Natural killer cell (primary cell): ENCODE results near the gene EEIG2. TPM values are rescaled to one million over a fixed set of nuclear protein-coding genes. Genes with fewer than 3 reads are reported as not detected.

Experiments
- ATAC-seq, 3 donors: fragments of 150-1000 bp in 2 of 3; fragments of 200-7000 bp in 1 of 3; cut with Tn5 transposase; 1 replicate in 1 of 3; 2 replicates in 2 of 3; pipeline ENCODE4 v1.10.0; 2021; ENCODE audit warnings: mild to moderate bottlenecking in 2 of 3, moderate library complexity in 2 of 3
- DNase-seq, 2 donors: peaks; one replicate each; pipeline versions ENCODE4 v3.0.0 to v3.0.0-alpha.2; 2013 to 2021; ENCODE audit warnings: mixed read lengths in 1 of 2
- H3K27ac ChIP-seq: one replicate; pipeline ENCODE4 v1.5.1; 2013; ENCODE audit warnings: mild to moderate bottlenecking, low read length
- H3K27me3 ChIP-seq: one replicate; pipeline ENCODE4 v1.6.1; 2013; ENCODE audit warnings: low read length; ENCODE audit not compliant: control insufficient read depth, insufficient read depth
- H3K36me3 ChIP-seq: one replicate; pipeline ENCODE4 v1.6.1; 2013; ENCODE audit warnings: low read length; ENCODE audit not compliant: control insufficient read depth, insufficient read depth
- H3K4me1 ChIP-seq: one replicate; pipeline ENCODE4 v1.6.1; 2013; ENCODE audit warnings: low read length; ENCODE audit not compliant: control insufficient read depth, insufficient read depth
- H3K4me3 ChIP-seq: one replicate; pipeline ENCODE4 v1.5.1; 2013; ENCODE audit warnings: low read length
- H3K9me3 ChIP-seq: one replicate; pipeline ENCODE4 v1.6.1; 2013; ENCODE audit warnings: low read length; ENCODE audit not compliant: control insufficient read depth, insufficient read depth
- H3K27ac Mint-ChIP-seq, 2 donors: one replicate each; pipeline ENCODE4 v1.8.0; 2022; ENCODE audit warnings: mild to moderate bottlenecking in 2 of 2, mixed read lengths in 2 of 2, moderate library complexity in 1 of 2
- H3K27me3 Mint-ChIP-seq, 2 donors: one replicate each; pipeline ENCODE4 v1.8.0; 2022; ENCODE audit warnings: low read depth in 2 of 2, mixed read lengths in 2 of 2
- H3K36me3 Mint-ChIP-seq: one replicate; pipeline ENCODE4 v1.8.0; 2022; ENCODE audit warnings: mixed read lengths
- H3K4me1 Mint-ChIP-seq, 2 donors: one replicate each; pipeline ENCODE4 v1.8.0; 2022; ENCODE audit warnings: mixed read lengths in 2 of 2
- H3K4me3 Mint-ChIP-seq: one replicate; pipeline ENCODE4 v1.8.0; 2022; ENCODE audit warnings: mild to moderate bottlenecking, moderate library complexity, mixed read lengths
- H3K9me3 Mint-ChIP-seq, 2 donors: one replicate each; pipeline ENCODE4 v1.8.0; 2022; ENCODE audit warnings: mixed read lengths in 2 of 2
- WGBS: methylation state at CpG from one replicate; pipeline ENCODE4 v1.1.7; 2013; ENCODE audit warnings: missing lambda C conversion rate; ENCODE audit not compliant: insufficient coverage; 5-methylcytosine and 5-hydroxymethylcytosine counted together
- intact Hi-C: fragments of 100-400 bp; cut with micrococcal nuclease; formaldehyde crosslinking; loops from one replicate; pipeline ENCODE4 v1.14.2; 2022
- total RNA-seq, 4 donors: library from RNA; stranded (reverse); fragments of 120-200 nt in 1 of 4; gene quantifications; one replicate each; pipeline versions ENCODE4 v1.2.3 to v1.2.4, GENCODE V29; 2013 to 2022
- TF ChIP-seq, protein P1 (sequence below): fragments of 200-600 bp; IDR thresholded peaks from one replicate; pipeline ENCODE4 v1.8.0; 2022; ENCODE audit warnings: antibody characterized with exemption

Gene EEIG2
- total RNA-seq, 3 donors from 2014 or later (not counting 1 experiment from before 2014, with no cell fraction given), result 18.2 to 23.9 (median 20.3) TPM

DNA sequence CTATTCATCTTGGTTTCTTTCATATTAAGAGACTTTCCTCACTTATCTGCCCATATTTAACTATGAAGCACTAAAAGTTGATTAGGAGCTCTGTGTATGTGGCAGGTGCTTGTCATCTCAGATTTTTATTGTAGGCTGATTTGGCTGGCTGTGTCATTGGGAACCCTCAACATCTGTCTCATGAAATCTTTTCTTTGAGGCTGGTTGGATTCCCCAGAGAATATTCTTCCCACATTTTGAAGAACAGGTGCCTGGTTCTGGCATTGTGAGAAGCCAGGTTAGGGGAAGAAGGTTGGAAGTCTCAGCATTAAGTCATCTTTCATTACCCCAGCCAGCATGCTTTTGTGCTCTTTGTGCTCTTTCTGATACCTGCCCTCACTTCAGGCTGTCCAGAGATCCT is 37.1 kb downstream of the EEIG2 start:
- Mint-ChIP-seq H3K4me1 (peaks cover 16 to 21% of the 10 kb centered on the region in 2 donors), H3K4me3 (no peak overlapping the region), H3K36me3 (no peaks in the 10 kb centered on the region), H3K9me3 (no peaks in the 10 kb centered on the region), H3K27ac (peak overlapping the region in 1 of 2 donors; percentile 60), H3K27me3 (no peaks in the 10 kb centered on the region)
- H3K9me3 ChIP-seq, result no peaks in the 10 kb centered on the region
- DNase-seq (no peak), ATAC-seq (no peak)
- H3K4me1 ChIP-seq, result peaks cover 5% of the 10 kb centered on the region
- H3K4me3 ChIP-seq, result no peak overlapping the region
- H3K36me3 ChIP-seq, result peaks cover 14% of the 10 kb centered on the region
- no peaks in the 10 kb centered on the region for H3K27me3 ChIP-seq
- H3K27ac ChIP-seq, result no peak overlapping the region
- TF ChIP-seq, protein P1, sequence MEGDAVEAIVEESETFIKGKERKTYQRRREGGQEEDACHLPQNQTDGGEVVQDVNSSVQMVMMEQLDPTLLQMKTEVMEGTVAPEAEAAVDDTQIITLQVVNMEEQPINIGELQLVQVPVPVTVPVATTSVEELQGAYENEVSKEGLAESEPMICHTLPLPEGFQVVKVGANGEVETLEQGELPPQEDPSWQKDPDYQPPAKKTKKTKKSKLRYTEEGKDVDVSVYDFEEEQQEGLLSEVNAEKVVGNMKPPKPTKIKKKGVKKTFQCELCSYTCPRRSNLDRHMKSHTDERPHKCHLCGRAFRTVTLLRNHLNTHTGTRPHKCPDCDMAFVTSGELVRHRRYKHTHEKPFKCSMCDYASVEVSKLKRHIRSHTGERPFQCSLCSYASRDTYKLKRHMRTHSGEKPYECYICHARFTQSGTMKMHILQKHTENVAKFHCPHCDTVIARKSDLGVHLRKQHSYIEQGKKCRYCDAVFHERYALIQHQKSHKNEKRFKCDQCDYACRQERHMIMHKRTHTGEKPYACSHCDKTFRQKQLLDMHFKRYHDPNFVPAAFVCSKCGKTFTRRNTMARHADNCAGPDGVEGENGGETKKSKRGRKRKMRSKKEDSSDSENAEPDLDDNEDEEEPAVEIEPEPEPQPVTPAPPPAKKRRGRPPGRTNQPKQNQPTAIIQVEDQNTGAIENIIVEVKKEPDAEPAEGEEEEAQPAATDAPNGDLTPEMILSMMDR, result no peak
- intact Hi-C loops, result no loop called here

DNA sequence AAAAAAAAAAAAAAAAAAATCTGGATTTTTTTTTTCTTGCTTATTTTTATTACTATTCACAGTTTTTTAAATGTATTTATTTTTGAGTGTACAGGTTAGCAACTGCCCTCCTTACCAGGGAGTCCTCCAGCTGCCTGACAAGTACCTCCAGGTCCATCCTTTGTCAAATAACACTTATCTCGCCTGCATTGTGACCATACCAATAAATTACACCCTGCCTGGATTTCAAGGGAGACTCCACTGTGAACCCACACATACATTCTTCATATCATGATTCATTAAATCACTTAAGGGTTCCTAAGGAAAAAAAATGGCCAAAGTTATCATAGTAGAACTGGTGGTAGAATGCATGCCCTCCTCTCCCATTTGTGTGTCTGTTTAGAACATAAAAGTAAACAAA is 38.4 kb downstream of the EEIG2 start:
- Mint-ChIP-seq H3K36me3 (no peaks in the 10 kb centered on the region), H3K27me3 (no peaks in the 10 kb centered on the region), H3K4me1 (peaks cover 10 to 15% of the 10 kb centered on the region in 2 donors), H3K27ac (peak overlapping the region in 1 of 2 donors; percentile 37), H3K9me3 (no peaks in the 10 kb centered on the region), H3K4me3 (no peak overlapping the region)
- H3K4me3 ChIP-seq, result no peak overlapping the region
- no peaks in the 10 kb centered on the region for H3K4me1 ChIP-seq
- DNase-seq (no peak), ATAC-seq (no peak)
- WGBS, result 100% methylated on average over 1 of the region's 1 CpG
- no peaks in the 10 kb centered on the region for H3K27me3 ChIP-seq
- intact Hi-C loops, result no loop called here
- H3K27ac ChIP-seq, result no peak overlapping the region
- H3K36me3 ChIP-seq, result peaks cover 14% of the 10 kb centered on the region
- no peaks in the 10 kb centered on the region for H3K9me3 ChIP-seq
- TF ChIP-seq, protein P1, result no peak

DNA sequence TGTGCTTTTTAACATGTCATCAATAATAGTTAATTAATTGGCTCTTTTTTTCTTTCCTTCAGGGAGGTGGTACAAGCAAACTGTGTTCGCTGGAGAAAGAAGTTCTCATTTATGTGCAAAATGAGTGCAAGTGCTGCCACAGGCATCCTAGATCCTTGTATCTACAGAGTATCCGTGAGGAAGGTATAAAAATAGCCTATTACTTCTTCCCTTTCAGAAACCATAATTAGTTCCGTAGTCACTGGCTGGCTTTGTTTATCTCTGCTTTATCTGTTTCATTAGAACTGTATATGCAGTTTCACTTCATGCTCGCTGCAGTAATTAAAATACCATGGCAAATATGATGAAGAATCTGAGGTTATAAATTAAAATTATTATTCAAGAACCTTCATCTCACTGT is 40.6 kb downstream of the EEIG2 start:
- WGBS, result 92% methylated on average over 2 of the region's 4 CpGs
- H3K4me3 Mint-ChIP-seq, result no peak overlapping the region
- Histone ChIP-seq H3K27ac (no peak overlapping the region), H3K27me3 (no peaks in the 10 kb centered on the region), H3K36me3 (peaks cover 18% of the 10 kb centered on the region), H3K4me3 (no peak overlapping the region), H3K9me3 (no peaks in the 10 kb centered on the region), H3K4me1 (no peaks in the 10 kb centered on the region)
- DNase-seq, result no peak
- no peaks in the 10 kb centered on the region for H3K9me3 Mint-ChIP-seq
- no peaks in the 10 kb centered on the region for H3K36me3 Mint-ChIP-seq
- TF ChIP-seq, protein P1, result no peak
- ATAC-seq, result no peak
- peaks cover 10 to 15% of the 10 kb centered on the region in 2 donors for H3K4me1 Mint-ChIP-seq
- no peak overlapping the region for H3K27ac Mint-ChIP-seq
- intact Hi-C loops, result no loop called here
- H3K27me3 Mint-ChIP-seq, result no peaks in the 10 kb centered on the region

DNA sequence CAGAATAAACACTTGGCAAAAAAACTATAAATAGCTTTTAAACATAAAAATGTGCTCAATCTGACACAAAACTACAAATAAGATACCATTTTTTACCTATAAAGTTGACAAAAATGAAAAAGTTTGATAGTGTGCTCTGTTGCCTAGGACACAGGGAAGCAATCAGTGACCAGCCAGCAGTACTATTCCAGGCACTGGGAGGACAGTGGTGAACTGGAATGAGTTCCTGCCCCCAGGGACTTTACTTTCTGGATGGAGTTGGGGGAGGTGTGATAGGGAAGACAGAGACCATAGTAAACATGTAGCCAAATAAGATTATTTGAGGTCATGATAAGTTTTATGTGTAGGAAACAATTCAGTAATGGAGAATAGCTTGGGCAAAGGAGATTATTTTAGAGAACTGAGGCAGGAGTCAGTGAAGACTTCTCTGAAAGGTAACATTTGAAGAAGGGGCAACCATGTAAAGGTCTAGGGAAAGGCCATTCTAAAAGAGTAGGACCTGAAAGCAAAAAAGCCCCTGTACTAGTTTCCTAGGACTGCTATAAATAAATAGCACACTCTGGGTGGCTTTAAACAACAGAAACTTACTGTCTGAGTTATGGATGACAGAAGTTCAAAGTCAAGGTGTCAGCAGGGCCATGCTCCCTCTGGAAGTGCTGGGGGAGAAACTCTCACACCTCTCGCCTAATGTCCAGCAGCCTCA is 42.0 kb downstream of the EEIG2 start:
- Mint-ChIP-seq H3K4me3 (no peak overlapping the region), H3K27ac (peak overlapping the region in 1 of 2 donors; percentile 55), H3K4me1 (peaks cover 10 to 15% of the 10 kb centered on the region in 2 donors), H3K36me3 (no peaks in the 10 kb centered on the region), H3K9me3 (no peaks in the 10 kb centered on the region), H3K27me3 (no peaks in the 10 kb centered on the region)
- Histone ChIP-seq H3K4me1 (no peaks in the 10 kb centered on the region), H3K27ac (no peak overlapping the region), H3K27me3 (no peaks in the 10 kb centered on the region), H3K4me3 (no peak overlapping the region), H3K9me3 (no peaks in the 10 kb centered on the region), H3K36me3 (peaks cover 22% of the 10 kb centered on the region)
- no peak for ATAC-seq
- 94% methylated on average over 1 of the region's 1 CpG for WGBS
- DNase-seq, result no peak
- intact Hi-C loops, result no loop called here
- TF ChIP-seq, protein P1, result no peak
